ENCODE results near the gene STEEP1. TPM values are rescaled to one million over a fixed set of nuclear protein-coding genes. Genes with fewer than 3 reads are reported as not detected.
"Not testable (repeated sequence)": the region's sequence is repeated elsewhere in the genome, so short reads cannot be mapped to it uniquely, and the experiment has no call there.

Gene STEEP1
- total RNA-seq, 1 donor from 2014 or later: 12.2 TPM

GRCh38 chrX:119507206-119507605 lies 58.0 kb downstream of the STEEP1 start:
- no peak overlapping the region for H3K4me3 ChIP-seq (ENCODE audit: low read depth, low read length)
- no peak for DNase-seq (ENCODE audit: low read depth)
- no peak for TF ChIP-seq CTCF (conservative IDR thresholded peaks at IDR 0.05; ENCODE audit: low read depth, low read length)

GRCh38 chrX:119505945-119506344 lies 59.3 kb downstream of the STEEP1 start:
- DNase-seq (ENCODE audit: low read depth): no peak
- H3K4me3 ChIP-seq (ENCODE audit: low read depth, low read length): no peak overlapping the region
- no peak for TF ChIP-seq CTCF (conservative IDR thresholded peaks at IDR 0.05; ENCODE audit: low read depth, low read length)

GRCh38 chrX:119505145-119505544 lies 60.1 kb downstream of the STEEP1 start:
- not testable (repeated sequence) for H3K4me3 ChIP-seq (ENCODE audit: low read depth, low read length); DNase-seq (ENCODE audit: low read depth)

GRCh38 chrX:119503484-119503861 lies 61.7 kb downstream of the STEEP1 start:
- TF ChIP-seq CTCF (conservative IDR thresholded peaks at IDR 0.05; ENCODE audit: low read depth, low read length): no peak
- no peak for DNase-seq (ENCODE audit: low read depth)

GRCh38 chrX:119502727-119503483 lies 62.3 kb downstream of the STEEP1 start:
- H3K4me3 ChIP-seq (ENCODE audit: low read depth, low read length): no peak overlapping the region
- no peak for TF ChIP-seq CTCF (conservative IDR thresholded peaks at IDR 0.05; ENCODE audit: low read depth, low read length)
- DNase-seq (ENCODE audit: low read depth): no peak

More at GRCh38 chrX:119503484-119503861, 61.7 kb downstream of the STEEP1 start:
- no peak overlapping the region for H3K4me3 ChIP-seq (ENCODE audit: low read depth, low read length)

GRCh38 chrX:119501511-119502148 lies 63.6 kb downstream of the STEEP1 start:
- H3K4me3 ChIP-seq (ENCODE audit: low read depth, low read length): no peak overlapping the region
- TF ChIP-seq CTCF (conservative IDR thresholded peaks at IDR 0.05; ENCODE audit: low read depth, low read length): no peak
- no peak for DNase-seq (ENCODE audit: low read depth)

GRCh38 chrX:119500061-119500800 lies 65.0 kb downstream of the STEEP1 start:
- DNase-seq (ENCODE audit: low read depth): no peak
- no peak for TF ChIP-seq CTCF (conservative IDR thresholded peaks at IDR 0.05; ENCODE audit: low read depth, low read length)
- no peak overlapping the region for H3K4me3 ChIP-seq (ENCODE audit: low read depth, low read length)

Data from epithelial cell of proximal tubule (primary cell).